MCF 10A (cell line): ENCODE measurements around the gene SMURF2. TPM values are rescaled to one million over a fixed set of nuclear protein-coding genes. Genes with fewer than 3 reads are reported as not detected.

Experiments used
- BruUV-seq: library from RNA; stranded (reverse); fragments of 400-500 nt; replicated peaks from 2 replicates; lab custom pipeline; 2021; lab: Mats Ljungman, UMichigan
- CTCF ChIA-PET: fragments of 300-600 bp; sonication (Branson Sonifier 250); formaldehyde crosslinking; extraction: SDS; loops from one replicate; lab custom pipeline; 2021; ENCODE audit warnings: antibody characterized with exemption, inconsistent platforms; lab: Yijun Ruan, JAX
- POLR2A ChIA-PET: fragments of 300-600, 350-650 bp; sonication (Branson Sonifier 250); formaldehyde crosslinking; extraction: SDS; loops from one replicate; lab custom pipeline; 2020; ENCODE audit warnings: antibody characterized with exemption, inconsistent platforms; lab: Yijun Ruan, JAX
- DNase-seq: peaks from one replicate; pipeline ENCODE4 v3.0.0-alpha.2; 2018; ENCODE audit not compliant: unreplicated experiment
- H3K27ac Mint-ChIP-seq: one replicate; pipeline ENCODE4 v1.8.0; 2022; ENCODE audit warnings: mild to moderate bottlenecking, low read depth, mixed read lengths; ENCODE audit not compliant: unreplicated experiment
- H3K27me3 Mint-ChIP-seq: one replicate; pipeline ENCODE4 v1.8.0; 2022; ENCODE audit warnings: mixed read lengths; ENCODE audit not compliant: insufficient read depth, unreplicated experiment
- H3K36me3 Mint-ChIP-seq: one replicate; pipeline ENCODE4 v1.8.0; 2022; ENCODE audit warnings: mild to moderate bottlenecking, moderate library complexity, mixed read lengths; ENCODE audit not compliant: insufficient read depth, unreplicated experiment
- H3K4me1 Mint-ChIP-seq: one replicate; pipeline ENCODE4 v1.8.0; 2022; ENCODE audit warnings: mixed read lengths; ENCODE audit not compliant: insufficient read depth, unreplicated experiment
- H3K4me3 Mint-ChIP-seq: one replicate; pipeline ENCODE4 v1.8.0; 2022; ENCODE audit warnings: mild to moderate bottlenecking, moderate library complexity, mixed read lengths; ENCODE audit not compliant: unreplicated experiment
- H3K9me3 Mint-ChIP-seq: one replicate; pipeline ENCODE4 v1.8.0; 2022; ENCODE audit warnings: mixed read lengths; ENCODE audit not compliant: unreplicated experiment
- CTCF ChIP-seq: fragments of 200-600 bp; IDR thresholded peaks from one replicate; pipeline ENCODE4 v1.8.0; 2022; ENCODE audit warnings: antibody characterized with exemption, mild to moderate bottlenecking; ENCODE audit not compliant: unreplicated experiment
- intact Hi-C: fragments of 100-400 bp; cut with micrococcal nuclease; formaldehyde crosslinking; loops from 2 replicates; pipeline ENCODE4 v1.14.1; 2022
- total RNA-seq: library from RNA; stranded (reverse); gene quantifications from 2 replicates; pipeline ENCODE4 v1.2.3, GENCODE V29; 2022

SMURF2 gene
- total RNA-seq, 1 experiment from 2014 or later = 55.8 TPM

DNA sequence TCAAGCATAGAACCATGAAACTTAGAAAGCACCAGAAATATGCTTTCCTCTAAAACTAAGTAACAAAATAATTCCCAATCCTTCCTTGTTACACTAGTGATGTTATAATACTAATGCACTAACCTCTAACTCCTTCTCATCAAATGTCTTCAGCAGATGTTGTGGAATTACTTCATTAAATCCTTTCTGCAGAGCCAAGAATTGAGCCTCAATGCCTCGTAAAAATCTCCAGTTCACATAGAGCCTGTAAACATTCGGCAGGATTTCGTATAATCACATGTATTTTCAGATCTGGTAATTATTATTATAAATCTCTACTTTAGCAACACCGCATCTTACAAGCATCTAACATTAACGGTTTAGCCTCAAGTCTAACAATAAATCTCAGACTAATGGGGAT is 110.6 kb downstream of the SMURF2 start:
- intact Hi-C loops = no loop called here
- CTCF ChIA-PET = interaction anchor here (0.7 kb wide), 1 partner anchor 97 kb away, joined by 3 read pairs; no protein-coding TSS in a partner anchor

DNA sequence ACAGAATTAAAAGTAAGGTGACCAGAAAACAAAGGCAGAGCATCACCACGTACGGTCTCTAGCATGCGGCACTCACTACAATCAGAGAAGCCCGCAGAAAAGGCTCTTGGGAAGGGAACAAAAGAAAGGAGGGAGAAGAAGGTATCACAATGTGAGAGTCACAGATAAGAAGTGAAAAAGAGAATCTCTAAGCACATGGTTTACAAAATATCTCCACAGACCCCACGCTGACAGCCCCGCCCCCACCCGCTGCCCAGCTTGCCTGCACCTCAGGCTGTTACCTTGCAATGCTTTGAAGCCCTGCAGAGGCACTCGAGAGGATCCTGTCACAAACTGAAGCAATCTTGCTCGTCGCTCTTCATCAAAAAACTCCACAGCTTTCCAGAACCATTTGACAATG is 114.8 kb downstream of the SMURF2 start:
- ChIA-PET POLR2A (interaction anchor here (0.6 to 0.9 kb wide), 4 partner anchors 15 to 60 kb away, joined by 3 read pairs; no protein-coding TSS in a partner anchor), CTCF (interaction anchor here (1.2 kb wide), 1 partner anchor 16 kb away, joined by 4 read pairs; no protein-coding TSS in a partner anchor)
- DNase-seq = no peak
- Mint-ChIP-seq H3K36me3 (peaks cover 82% of the 10 kb centered on the region), H3K4me1 (no peaks in the 10 kb centered on the region), H3K9me3 (no peaks in the 10 kb centered on the region), H3K4me3 (no peak overlapping the region), H3K27ac (no peak overlapping the region), H3K27me3 (no peaks in the 10 kb centered on the region)
- intact Hi-C loops = no loop called here
- BruUV-seq = no TSS peak
- no peak for TF ChIP-seq CTCF

More for the DNA sequence above, 110.6 kb downstream of the SMURF2 start:
- POLR2A ChIA-PET = interaction anchor here (0.6 to 1.6 kb wide), 4 partner anchors 10 to 29 kb away, joined by 3 to 8 read pairs (median 3); no protein-coding TSS in a partner anchor
- BruUV-seq = no TSS peak
- Mint-ChIP-seq H3K36me3 (peaks cover 81% of the 10 kb centered on the region), H3K4me3 (no peak overlapping the region), H3K4me1 (no peaks in the 10 kb centered on the region), H3K27me3 (no peaks in the 10 kb centered on the region), H3K27ac (no peak overlapping the region), H3K9me3 (no peaks in the 10 kb centered on the region)
- TF ChIP-seq CTCF = no peak
- no peak for DNase-seq

DNA sequence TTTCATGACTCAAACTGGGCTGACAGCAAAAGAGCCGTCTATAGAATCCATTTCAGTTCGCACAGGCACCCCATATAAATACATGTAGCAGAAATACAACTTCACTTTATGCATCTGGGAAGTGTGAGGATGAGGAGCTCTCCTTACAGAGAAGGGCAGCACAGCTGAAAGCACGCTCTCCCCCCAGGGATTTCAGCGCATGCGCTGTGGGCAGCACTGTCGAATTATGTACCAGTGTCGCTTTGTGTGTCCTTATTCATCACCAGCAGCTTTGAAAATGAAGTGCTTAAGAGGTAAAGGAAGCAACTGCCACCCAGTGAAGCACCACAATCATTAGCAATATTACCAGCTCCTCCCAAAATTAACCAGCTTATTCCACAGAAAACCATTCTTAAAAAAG is 115.4 kb downstream of the SMURF2 start:
- CTCF ChIA-PET = interaction anchor here (0.6 to 1.2 kb wide), 2 partner anchors 16 to 18 kb away, joined by 3 to 4 read pairs; no protein-coding TSS in a partner anchor
- intact Hi-C loops = no loop called here

DNA sequence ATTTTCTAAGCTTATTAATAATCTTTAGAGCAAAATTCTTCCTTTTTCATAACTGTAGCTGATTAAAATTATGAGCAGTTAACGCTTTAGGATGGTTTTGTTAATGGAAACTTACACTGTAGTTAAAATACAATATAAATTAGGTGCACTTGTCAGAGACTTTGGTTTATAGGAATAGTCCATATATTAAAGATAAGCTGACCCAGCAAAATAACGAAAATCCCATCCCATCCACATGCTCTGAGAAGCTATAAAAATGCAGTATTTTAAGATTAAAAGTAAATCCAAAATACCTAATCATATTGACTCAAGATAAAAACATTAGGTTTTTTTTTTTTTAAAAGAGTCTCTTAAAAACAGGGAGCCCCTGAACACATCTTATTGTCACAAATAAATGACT is 117.4 kb downstream of the SMURF2 start:
- no peak overlapping the region for H3K27ac Mint-ChIP-seq
- H3K36me3 Mint-ChIP-seq = peaks cover 72% of the 10 kb centered on the region
- ChIA-PET POLR2A (interaction anchor here (1.0 to 2.0 kb wide), 3 partner anchors 10 to 12 kb away, joined by 3 to 9 read pairs (median 5); no protein-coding TSS in a partner anchor), CTCF (interaction anchor here (0.5 to 0.9 kb wide), 5 partner anchors 11 to 1485 kb away, joined by 3 to 4 read pairs (median 3); no protein-coding TSS in a partner anchor)
- intact Hi-C loops = no loop called here
- no peak for DNase-seq
- H3K9me3 Mint-ChIP-seq = no peaks in the 10 kb centered on the region
- H3K27me3 Mint-ChIP-seq = no peaks in the 10 kb centered on the region
- no peak for TF ChIP-seq CTCF
- no TSS peak for BruUV-seq
- H3K4me1 Mint-ChIP-seq = no peaks in the 10 kb centered on the region
- H3K4me3 Mint-ChIP-seq = no peak overlapping the region

More for the DNA sequence above, 115.4 kb downstream of the SMURF2 start:
- Mint-ChIP-seq H3K9me3 (no peaks in the 10 kb centered on the region), H3K4me3 (no peak overlapping the region), H3K36me3 (peaks cover 83% of the 10 kb centered on the region), H3K4me1 (no peaks in the 10 kb centered on the region), H3K27ac (no peak overlapping the region), H3K27me3 (no peaks in the 10 kb centered on the region)
- no peak for DNase-seq
- TF ChIP-seq CTCF = no peak
- POLR2A ChIA-PET = interaction anchor here (0.8 kb wide), 1 partner anchor 14 kb away, joined by 3 read pairs; no protein-coding TSS in a partner anchor
- BruUV-seq = no TSS peak
